Endodermal cell (in vitro differentiated cells): Measurements from ENCODE around the gene UNC13C. TPM values are rescaled to one million over a fixed set of nuclear protein-coding genes. Genes with fewer than 3 reads are reported as not detected.

ENCODE experiments used
- DNase-seq: peaks from one replicate; pipeline ENCODE4 v3.0.0-alpha.2; 2017
- H3K27ac ChIP-seq: 2 replicates; pipeline ENCODE4 v1.5.1; 2013; ENCODE audit warnings: mild to moderate bottlenecking, low read depth, low read length, moderate library complexity
- H3K27me3 ChIP-seq: 2 replicates; pipeline ENCODE4 v1.6.1; 2013; ENCODE audit warnings: mild to moderate bottlenecking, low read length, moderate library complexity; ENCODE audit not compliant: insufficient read depth, control insufficient read depth, poor library complexity, severe bottlenecking
- H3K36me3 ChIP-seq: 2 replicates; pipeline ENCODE4 v1.7.0; 2013; ENCODE audit warnings: mild to moderate bottlenecking, low read length, moderate library complexity; ENCODE audit not compliant: control insufficient read depth, insufficient read depth
- H3K4me1 ChIP-seq: one replicate; pipeline ENCODE4 v1.7.0; 2013; ENCODE audit warnings: low read length; ENCODE audit not compliant: control insufficient read depth, insufficient read depth
- H3K4me3 ChIP-seq: 2 replicates; pipeline ENCODE4 v1.5.1; 2013; ENCODE audit warnings: mild to moderate bottlenecking, low read length, moderate library complexity
- H3K9ac ChIP-seq: 2 replicates; pipeline ENCODE4 v1.6.1; 2013; ENCODE audit warnings: mild to moderate bottlenecking, low read length, moderate library complexity; ENCODE audit not compliant: poor library complexity, severe bottlenecking; ENCODE audit errors: extremely low read depth
- H3K9me3 ChIP-seq: 2 replicates; pipeline ENCODE4 v1.6.1; 2013; ENCODE audit warnings: mild to moderate bottlenecking, low read length, moderate library complexity; ENCODE audit not compliant: control insufficient read depth
- H3K27ac Mint-ChIP-seq: 2 replicates; pipeline ENCODE4 v1.8.0; 2020; ENCODE audit warnings: mixed read lengths
- H3K27me3 Mint-ChIP-seq: 2 replicates; pipeline ENCODE4 v1.8.0; 2021; ENCODE audit warnings: mild to moderate bottlenecking, mixed read lengths; ENCODE audit not compliant: insufficient read depth
- H3K36me3 Mint-ChIP-seq: 2 replicates; pipeline ENCODE4 v1.8.0; 2020; ENCODE audit warnings: low read depth, mixed read lengths
- H3K4me1 Mint-ChIP-seq: 2 replicates; pipeline ENCODE4 v1.8.0; 2020; ENCODE audit warnings: mixed read lengths
- H3K4me3 Mint-ChIP-seq: 2 replicates; pipeline ENCODE4 v1.8.0; 2020; ENCODE audit warnings: mild to moderate bottlenecking, moderate library complexity, mixed read lengths
- H3K9me3 Mint-ChIP-seq: 2 replicates; pipeline ENCODE4 v1.8.0; 2020; ENCODE audit warnings: mild to moderate bottlenecking, mixed read lengths
- WGBS, 2 experiments: methylation state at CpG; one replicate each; pipeline versions ENCODE4 v1.1.5 to v1.1.7; 2013; ENCODE audit warnings: missing lambda C conversion rate in 2 of 2, mixed read lengths in 1 of 2; ENCODE audit not compliant: insufficient coverage in 1 of 2, insufficient read length in 1 of 2; 5-methylcytosine and 5-hydroxymethylcytosine counted together
- total RNA-seq, 2 donors: library from RNA; stranded (reverse); fragmentation: NEBNext Ultra II Directional in 1 of 2; extraction: Animal tissue kit (Norgen Biotek cat#: 25700) in 1 of 2; gene quantifications; 2 replicates in 1 of 2; 3 replicates in 1 of 2; pipeline ENCODE4 v1.2.1, GENCODE V29; 2021
- TF ChIP-seq, protein P1 (sequence below): fragments of 200-600 bp; sonication (generic); conservative IDR thresholded peaks from 2 replicates; pipeline ENCODE4 v1.5.0; 2021; ENCODE audit warnings: antibody characterized with exemption, mild to moderate bottlenecking

Gene UNC13C
- total RNA-seq, 2 donors from 2014 or later: 7.2 to 19.9 TPM

GRCh38 chr15:54305138-54305537 lies 326.9 kb downstream of the UNC13C start:
- DNase-seq: no peak
- Histone ChIP-seq H3K27me3 (no peaks in the 10 kb centered on the region), H3K9me3 (no peaks in the 10 kb centered on the region), H3K36me3 (no peaks in the 10 kb centered on the region), H3K4me1 (no peaks in the 10 kb centered on the region), H3K4me3 (no peak overlapping the region), H3K27ac (no peak overlapping the region), H3K9ac (no peak overlapping the region)
- no peaks in the 10 kb centered on the region for H3K4me1 Mint-ChIP-seq
- TF ChIP-seq, protein P1, sequence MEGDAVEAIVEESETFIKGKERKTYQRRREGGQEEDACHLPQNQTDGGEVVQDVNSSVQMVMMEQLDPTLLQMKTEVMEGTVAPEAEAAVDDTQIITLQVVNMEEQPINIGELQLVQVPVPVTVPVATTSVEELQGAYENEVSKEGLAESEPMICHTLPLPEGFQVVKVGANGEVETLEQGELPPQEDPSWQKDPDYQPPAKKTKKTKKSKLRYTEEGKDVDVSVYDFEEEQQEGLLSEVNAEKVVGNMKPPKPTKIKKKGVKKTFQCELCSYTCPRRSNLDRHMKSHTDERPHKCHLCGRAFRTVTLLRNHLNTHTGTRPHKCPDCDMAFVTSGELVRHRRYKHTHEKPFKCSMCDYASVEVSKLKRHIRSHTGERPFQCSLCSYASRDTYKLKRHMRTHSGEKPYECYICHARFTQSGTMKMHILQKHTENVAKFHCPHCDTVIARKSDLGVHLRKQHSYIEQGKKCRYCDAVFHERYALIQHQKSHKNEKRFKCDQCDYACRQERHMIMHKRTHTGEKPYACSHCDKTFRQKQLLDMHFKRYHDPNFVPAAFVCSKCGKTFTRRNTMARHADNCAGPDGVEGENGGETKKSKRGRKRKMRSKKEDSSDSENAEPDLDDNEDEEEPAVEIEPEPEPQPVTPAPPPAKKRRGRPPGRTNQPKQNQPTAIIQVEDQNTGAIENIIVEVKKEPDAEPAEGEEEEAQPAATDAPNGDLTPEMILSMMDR: no peak
- WGBS, 2 experiments: 81% methylated on average over 1 of the region's 1 CpG; no CpG with 5 or more reads in 1 of the 2 experiments
- no peak overlapping the region for H3K4me3 Mint-ChIP-seq
- H3K9me3 Mint-ChIP-seq: peaks cover 3% of the 10 kb centered on the region
- H3K27me3 Mint-ChIP-seq: no peaks in the 10 kb centered on the region
- H3K27ac Mint-ChIP-seq: no peak overlapping the region
- peaks cover 8% of the 10 kb centered on the region for H3K36me3 Mint-ChIP-seq

GRCh38 chr15:54307252-54307902 lies 329.1 kb downstream of the UNC13C start:
- Mint-ChIP-seq H3K9me3 (no peaks in the 10 kb centered on the region), H3K27me3 (no peaks in the 10 kb centered on the region), H3K27ac (no peak overlapping the region), H3K4me3 (no peak overlapping the region), H3K36me3 (no peaks in the 10 kb centered on the region), H3K4me1 (peaks cover 3% of the 10 kb centered on the region)
- whole genome bisulfite sequencing, 2 experiments: 87 to 92% methylated on average over 2 to 3 of the region's 3 CpGs
- H3K4me3 ChIP-seq: no peak overlapping the region
- TF ChIP-seq, protein P1: no peak
- H3K36me3 ChIP-seq: no peaks in the 10 kb centered on the region
- H3K4me1 ChIP-seq: no peaks in the 10 kb centered on the region
- no peak overlapping the region for H3K27ac ChIP-seq
- no peak overlapping the region for H3K9ac ChIP-seq
- no peaks in the 10 kb centered on the region for H3K27me3 ChIP-seq
- no peaks in the 10 kb centered on the region for H3K9me3 ChIP-seq
- DNase-seq: no peak

DNA sequence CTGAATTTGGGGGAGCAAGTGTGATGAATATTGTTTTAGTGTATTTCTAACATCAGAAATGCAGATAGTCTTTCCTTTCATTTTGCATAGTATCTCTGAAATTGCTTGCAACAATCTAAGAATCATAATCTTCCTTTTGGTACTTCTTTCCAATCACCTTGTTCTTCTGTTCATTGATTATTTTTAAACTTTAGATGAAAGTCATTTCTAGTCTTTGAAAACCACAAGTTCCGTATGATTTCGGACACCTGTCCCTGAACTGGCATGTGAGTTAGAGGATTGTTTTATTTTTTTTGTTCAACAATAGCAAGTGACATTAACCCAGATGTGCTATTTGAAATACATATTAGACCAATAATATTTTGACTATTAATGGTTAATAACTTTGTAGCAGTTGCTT lies 329.7 kb downstream of the UNC13C start:
- no peak overlapping the region for H3K4me3 Mint-ChIP-seq
- Histone ChIP-seq H3K9me3 (no peaks in the 10 kb centered on the region), H3K4me1 (no peaks in the 10 kb centered on the region), H3K4me3 (no peak overlapping the region), H3K9ac (no peak overlapping the region), H3K27me3 (no peaks in the 10 kb centered on the region), H3K27ac (no peak overlapping the region), H3K36me3 (no peaks in the 10 kb centered on the region)
- TF ChIP-seq, protein P1: no peak
- no peak for DNase-seq
- peaks cover 8% of the 10 kb centered on the region for H3K4me1 Mint-ChIP-seq
- no peaks in the 10 kb centered on the region for H3K9me3 Mint-ChIP-seq
- no peaks in the 10 kb centered on the region for H3K36me3 Mint-ChIP-seq
- H3K27ac Mint-ChIP-seq: no peak overlapping the region
- 96% methylated on average over 2 of the region's 2 CpGs; no CpG with 5 or more reads in 1 of the 2 experiments for WGBS, 2 experiments
- H3K27me3 Mint-ChIP-seq: no peaks in the 10 kb centered on the region
